SH-SY5Y (cell line): ENCODE measurements around the gene TBC1D4.

Source experiments
- GATA2 ChIP-seq: IDR thresholded peaks from 2 replicates; pipeline ENCODE4 v1.6.1; 2011; ENCODE audit warnings: mild to moderate bottlenecking, low read depth, low read length
- GATA3 ChIP-seq: IDR thresholded peaks from 2 replicates; pipeline ENCODE4 v1.6.1; 2011; ENCODE audit warnings: low read depth, mild to moderate bottlenecking, low read length, moderate library complexity

The TBC1D4 gene

DNA sequence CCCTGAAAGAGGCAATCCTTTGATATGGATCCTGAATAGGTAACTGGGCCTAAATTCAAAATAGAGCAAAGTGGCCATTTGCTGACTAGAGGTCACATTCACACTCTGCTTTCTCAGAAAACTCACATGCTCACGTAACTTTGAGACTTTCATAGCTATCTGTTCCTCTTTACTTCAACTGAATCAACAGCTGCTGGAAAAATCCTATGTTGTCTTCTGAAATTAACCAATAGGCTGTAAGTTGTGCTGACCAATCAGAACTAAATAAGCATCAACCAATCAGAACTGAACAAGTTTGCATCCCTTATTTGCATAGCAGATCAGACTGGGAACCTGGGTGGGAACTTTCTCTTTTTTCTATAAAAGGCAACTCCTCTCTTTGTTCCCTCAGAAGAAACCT, 24.0 kb upstream of the TBC1D4 start:
- TF ChIP-seq GATA2 (no peak), GATA3 (no peak)

DNA sequence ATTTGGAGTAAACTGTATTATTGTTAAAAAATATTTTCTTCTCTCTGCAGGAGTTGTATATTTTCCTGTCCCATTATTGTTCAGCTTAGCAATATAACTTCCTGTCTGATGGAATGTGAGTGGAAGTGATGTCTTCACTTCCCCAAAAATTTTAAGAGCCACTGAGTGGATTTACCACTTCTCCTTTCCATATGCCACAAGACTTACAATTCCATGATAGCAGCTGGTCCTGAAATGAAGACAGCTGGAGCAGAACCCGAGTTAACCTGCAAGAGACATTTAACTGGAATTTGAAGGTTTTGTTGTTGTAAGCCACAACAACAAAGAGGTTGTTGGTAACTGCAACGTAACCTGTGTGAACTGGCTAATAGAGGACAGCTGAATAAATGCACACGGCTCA, 23.4 kb upstream of the TBC1D4 start:
- TF ChIP-seq GATA3 = no peak
- no peak for TF ChIP-seq GATA2

DNA sequence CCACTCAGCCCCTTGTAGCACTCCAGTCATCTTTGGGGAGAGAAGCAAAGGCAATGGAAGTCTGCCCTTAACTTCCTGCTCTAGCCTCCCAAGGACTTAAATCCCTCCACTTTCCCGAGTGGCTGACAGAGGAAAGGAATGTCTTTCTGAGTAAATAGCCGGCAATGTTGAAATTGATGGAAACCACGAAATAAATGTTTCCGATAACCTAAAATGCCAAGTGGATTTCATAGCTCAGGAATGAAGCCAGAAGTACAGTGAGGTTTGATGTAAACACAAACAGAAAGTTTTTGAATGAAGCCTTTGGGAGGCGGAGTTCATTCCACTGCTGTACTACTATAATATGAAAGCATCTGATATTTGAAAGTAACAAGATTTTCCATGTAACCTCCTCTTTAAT, 14.0 kb upstream of the TBC1D4 start:
- no peak for TF ChIP-seq GATA2
- TF ChIP-seq GATA3 = no peak

DNA sequence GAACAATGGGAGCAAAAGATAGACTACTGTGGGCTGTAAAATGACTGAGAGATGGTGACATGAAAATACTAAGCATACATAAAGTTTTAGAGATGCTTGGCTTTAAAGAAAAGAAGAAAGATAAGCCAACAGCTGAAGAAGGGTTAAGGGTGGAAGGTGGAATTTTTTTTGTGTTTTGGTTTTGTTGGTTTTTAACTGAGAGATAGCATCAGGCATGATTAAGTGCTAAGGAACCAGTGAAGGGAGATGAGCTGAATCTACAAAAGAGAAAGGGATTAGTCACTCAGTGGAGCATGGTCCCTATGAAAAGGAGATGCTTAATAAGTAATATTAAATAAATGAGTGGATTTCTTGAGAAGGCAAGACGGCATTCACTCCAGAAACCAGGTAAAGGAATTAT, 12.5 kb upstream of the TBC1D4 start:
- TF ChIP-seq GATA2 (no peak), GATA3 (no peak)

DNA sequence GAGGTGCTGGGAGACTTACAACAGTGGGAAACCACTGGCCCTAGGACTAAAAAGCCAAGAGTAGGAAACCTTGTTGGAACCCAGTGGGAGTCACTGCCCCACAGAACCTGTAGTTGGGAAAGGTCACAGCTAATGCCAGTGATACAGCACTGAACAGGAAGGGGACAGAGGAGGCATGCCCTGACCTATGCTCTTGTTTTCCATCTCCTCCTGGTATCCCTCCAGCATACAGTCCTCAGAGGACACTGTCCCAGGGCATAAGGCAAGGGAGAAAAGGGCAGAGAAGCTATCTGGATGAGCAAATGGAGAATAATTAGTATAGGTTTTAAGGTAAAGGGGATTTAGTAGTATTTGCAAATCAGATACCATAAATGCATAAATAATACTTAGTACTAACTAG, 11.2 kb upstream of the TBC1D4 start:
- TF ChIP-seq GATA2 (no peak), GATA3 (no peak)

DNA sequence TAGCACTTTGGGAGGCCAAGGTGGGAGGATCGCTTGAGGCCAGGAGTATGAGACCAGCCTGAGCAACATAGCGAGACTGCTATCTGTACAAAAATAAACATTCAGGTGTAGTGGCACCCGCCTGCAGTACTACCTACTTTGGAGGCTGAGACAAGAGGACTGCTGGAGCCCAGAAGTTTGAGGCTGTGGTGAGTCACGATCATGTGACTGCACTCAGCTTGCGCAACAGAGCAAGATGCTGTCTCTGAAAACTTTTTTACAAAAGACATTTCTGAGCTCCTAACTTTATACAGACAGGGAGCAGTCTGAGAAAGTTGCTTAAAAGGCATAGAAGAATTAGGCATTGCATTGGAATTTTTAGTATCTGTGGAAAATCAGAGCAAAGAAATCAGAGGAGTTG, 10.4 kb upstream of the TBC1D4 start:
- TF ChIP-seq GATA2 (no peak), GATA3 (no peak)

DNA sequence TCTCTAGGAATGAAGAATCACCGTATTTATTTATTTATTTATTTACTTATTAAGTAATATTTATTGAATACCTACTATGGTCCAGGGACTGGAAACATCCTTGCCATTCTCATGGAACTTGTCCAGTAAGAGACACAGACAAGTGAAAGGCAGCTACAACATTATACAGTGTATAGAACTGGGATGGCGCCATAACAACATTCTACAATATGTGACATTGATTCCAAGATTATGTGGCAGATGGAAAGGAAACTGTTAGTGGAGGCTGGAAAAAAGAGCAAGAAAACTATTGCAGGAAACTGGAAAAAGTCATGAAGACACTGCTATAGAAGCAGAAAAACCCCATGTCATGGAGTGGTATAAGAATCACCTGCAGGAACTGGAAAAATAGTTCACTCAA, 9.4 kb upstream of the TBC1D4 start:
- no peak for TF ChIP-seq GATA2
- TF ChIP-seq GATA3 = no peak

DNA sequence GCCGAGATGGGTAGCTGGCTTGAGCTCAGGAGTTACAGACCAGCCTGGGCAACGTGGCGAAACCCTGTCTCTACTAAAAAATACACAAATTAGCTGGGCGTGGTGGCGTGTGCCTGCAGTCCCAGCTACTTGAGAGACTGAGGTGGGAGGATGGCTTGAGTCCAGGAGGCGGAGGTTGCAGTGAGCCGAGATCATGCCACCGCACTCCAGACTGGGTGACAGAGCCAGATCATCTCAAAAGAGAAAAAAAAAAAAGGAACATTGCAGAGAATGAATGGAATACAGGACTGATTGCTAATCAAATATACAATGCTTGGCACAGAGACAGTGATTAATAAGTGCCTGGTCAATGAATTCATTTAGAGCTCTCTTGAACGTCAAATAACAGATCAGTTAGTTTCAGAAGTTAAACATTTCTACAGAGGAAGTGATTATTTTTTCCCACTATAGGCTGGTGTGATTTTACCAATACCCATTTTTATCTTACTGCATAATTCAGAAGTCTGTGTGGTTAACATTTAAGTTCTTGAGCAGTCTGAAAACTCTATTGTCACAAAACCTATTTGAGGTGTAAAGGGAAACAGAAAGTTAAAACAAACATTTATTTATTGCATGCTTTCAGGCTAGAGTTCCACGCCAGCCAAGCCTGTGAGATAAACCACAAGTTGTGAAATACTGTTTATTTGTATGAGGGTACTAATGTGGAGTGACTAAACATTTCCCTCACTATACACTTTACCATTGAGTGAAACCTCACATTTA, 7.7 kb upstream of the TBC1D4 start:
- TF ChIP-seq GATA2 = no peak
- TF ChIP-seq GATA3 = no peak

DNA sequence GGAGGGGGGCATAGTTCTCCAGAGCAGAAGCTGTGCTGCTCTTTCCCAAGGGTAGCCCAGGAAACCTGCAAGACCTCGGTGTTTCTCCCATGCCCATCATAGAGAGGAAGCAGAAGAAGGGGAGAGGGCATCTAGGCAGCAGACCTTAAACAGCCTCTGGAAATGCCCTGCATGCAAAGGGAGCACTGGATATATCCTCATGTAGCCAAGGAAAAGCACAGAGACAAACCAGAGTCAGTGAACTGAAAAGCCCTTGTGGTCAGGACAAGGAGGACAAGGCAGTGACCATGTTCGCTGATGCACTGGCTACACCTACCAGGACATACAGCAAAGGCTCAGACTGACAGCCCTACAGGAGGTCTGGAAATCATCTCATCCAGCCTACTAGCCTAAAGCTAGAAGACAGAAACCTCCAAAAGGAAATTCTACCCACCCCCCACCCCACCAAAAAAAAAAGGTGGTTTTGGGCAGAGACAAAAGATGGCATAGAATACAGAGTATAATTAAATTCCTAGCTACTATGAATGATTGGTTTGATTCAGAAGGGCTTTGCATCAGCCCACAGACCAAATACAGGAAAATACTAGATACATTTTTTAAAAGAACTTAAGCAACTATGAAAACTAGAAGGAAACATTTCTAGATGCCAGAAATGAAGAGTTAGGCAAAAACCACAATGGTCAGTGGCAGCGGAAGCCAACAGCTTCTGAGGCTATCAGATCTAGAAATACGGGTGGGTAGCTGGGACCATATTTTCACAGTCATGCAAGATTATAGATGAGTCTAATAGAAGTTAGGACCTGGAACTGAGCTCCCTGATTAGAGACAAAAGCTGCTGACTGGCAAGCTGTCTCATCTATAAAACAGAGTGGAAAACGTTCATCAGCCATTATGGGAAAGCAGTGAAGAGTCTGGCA, 4.4 kb upstream of the TBC1D4 start:
- TF ChIP-seq GATA3 (no peak), GATA2 (no peak)

DNA sequence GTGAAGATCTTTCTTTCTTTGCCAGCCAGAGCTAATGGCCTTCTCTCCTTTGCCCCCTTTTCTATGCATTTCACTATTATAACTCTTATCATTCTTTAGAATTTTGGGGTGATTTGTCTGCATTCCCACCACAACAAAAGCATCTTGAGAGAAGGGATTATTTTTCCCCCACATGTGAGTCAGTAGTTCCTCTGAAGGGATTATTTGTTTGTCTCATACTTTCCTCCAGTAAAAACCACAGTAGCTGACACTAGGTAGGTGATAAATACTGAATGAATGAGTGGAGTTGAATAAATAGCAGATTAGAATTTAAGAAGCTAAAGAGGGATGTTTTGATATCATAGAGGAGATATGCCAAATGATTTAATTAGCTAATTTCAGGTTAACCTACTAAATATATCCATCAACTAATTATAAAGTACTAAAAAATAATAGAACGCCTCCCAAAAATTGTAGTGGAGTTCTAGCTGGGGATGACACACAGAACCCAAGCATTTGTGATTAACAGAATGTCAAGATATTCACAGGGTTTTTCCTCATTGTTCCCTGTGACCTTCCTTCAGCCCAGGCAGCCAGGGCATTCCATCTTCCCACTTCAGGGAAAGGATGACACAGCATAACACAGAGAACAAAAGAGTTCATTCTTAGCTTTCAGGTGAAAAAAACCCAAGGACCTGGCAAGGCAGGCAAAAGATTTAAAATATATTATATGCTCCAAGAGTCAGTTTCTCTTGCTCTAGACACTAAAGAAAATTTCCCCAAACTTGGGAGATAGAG, 3.5 kb upstream of the TBC1D4 start:
- TF ChIP-seq GATA2 = no peak
- TF ChIP-seq GATA3 = no peak

DNA sequence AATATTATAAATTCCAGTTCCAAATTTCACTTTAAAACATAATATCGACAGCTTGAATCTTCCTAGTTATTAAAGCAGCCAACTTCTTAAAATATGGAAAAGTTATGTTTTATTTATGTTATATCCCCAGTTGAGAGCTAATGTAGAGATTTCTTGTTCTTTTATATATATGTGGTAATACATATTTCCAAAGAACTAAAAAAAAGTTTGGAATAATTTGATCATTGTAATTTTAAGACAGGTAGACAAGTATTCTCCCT, 781 bp upstream of the TBC1D4 start:
- TF ChIP-seq GATA3 (no peak), GATA2 (no peak)

DNA sequence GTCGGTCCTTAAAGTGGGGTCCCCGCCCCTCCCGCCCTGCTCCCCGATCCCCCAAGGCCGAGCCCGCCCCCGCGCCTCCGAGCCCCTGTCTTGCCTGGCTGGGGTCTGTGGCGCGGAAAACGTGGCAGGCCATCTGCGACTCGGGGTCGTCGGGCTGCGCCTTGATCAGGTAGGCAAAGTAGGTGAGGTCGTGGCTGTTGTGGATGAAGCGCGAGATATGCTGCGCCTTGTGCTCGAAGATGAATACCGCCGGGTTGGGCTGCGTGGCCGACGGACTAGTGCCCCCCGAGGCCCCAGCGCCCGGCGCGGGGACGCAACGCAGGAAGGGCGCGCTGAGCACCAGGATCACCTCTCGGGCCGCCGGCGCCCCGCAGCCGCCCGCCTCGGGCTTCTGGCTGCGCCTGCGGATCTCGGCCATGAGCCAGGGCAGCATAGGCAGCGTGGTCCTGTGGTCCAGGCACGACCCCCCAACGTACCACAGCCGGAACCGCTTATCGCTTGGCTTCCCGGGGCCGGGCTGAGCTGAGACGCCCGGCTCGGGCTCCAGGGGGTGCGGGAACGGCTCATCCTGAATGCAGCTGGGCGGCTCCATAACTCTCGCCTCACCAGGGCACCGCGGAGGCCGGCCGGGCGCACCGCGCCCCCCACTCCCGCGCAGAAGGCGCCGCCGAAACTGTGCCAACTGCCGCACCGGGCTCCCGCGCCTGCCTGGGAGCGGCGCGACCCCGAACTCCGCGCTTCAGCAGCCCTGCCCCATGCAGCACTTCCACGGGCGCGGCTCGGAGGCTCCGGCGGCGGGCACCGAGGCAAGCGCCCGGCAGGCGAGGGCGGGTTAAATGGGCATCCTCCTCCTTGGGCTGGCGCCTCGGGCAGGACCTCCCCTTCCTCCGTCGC, 546 bp downstream of the TBC1D4 start:
- no peak for TF ChIP-seq GATA2
- no peak for TF ChIP-seq GATA3

DNA sequence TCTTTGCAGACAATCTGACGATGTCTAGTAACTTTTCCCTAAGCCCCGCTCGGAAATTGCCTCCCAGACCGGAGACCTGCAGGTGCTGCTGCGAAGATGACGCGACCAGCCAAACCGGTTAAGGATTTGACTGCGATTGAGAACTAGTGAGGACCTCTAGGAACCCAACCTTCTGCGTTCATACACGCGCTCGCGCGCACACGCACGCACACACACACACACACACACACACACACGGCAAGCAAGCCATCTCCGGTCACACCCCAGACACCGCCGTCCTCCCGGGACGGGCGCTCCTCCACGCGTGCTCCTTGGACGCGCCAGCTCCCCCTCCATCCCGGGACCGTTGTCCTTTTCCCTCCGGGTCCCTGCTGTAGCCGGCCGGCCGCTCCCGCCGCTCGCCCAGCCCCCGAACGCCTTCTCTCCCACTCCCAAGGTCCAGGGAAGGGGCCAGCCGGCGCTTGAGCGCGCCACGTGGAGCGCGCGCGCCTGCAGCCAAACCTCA, 1.2 kb downstream of the TBC1D4 start:
- no peak for TF ChIP-seq GATA3
